Measurements from ENCODE around the gene ZSCAN16.
"Not testable (repeated sequence)": the region's sequence is repeated elsewhere in the genome, so short reads cannot be mapped to it uniquely, and the experiment has no call there.

The ZSCAN16 gene

GRCh38 chr6:28121876-28122275, 2.5 kb upstream of the ZSCAN16 start:
- Histone ChIP-seq H3K27ac (replicated peaks) (no peak overlapping the region), H3K4me3 (replicated peaks; ENCODE audit: insufficient read depth, low read length) (no peak overlapping the region), H3K27me3 (ENCODE audit: insufficient read depth, poor library complexity, severe bottlenecking) (no peaks in the 10 kb centered on the region)
- TF ChIP-seq POLR2AphosphoS5 (IDR thresholded peaks at IDR 0.05; ENCODE audit: low read depth), result no peak
- TF ChIP-seq SPI1 (IDR thresholded peaks at IDR 0.05; ENCODE audit: borderline replicate concordance, low read depth), result no peak
- TF ChIP-seq GABPA (IDR thresholded peaks at IDR 0.05; ENCODE audit: low read depth), result no peak
- TF ChIP-seq, protein P1, sequence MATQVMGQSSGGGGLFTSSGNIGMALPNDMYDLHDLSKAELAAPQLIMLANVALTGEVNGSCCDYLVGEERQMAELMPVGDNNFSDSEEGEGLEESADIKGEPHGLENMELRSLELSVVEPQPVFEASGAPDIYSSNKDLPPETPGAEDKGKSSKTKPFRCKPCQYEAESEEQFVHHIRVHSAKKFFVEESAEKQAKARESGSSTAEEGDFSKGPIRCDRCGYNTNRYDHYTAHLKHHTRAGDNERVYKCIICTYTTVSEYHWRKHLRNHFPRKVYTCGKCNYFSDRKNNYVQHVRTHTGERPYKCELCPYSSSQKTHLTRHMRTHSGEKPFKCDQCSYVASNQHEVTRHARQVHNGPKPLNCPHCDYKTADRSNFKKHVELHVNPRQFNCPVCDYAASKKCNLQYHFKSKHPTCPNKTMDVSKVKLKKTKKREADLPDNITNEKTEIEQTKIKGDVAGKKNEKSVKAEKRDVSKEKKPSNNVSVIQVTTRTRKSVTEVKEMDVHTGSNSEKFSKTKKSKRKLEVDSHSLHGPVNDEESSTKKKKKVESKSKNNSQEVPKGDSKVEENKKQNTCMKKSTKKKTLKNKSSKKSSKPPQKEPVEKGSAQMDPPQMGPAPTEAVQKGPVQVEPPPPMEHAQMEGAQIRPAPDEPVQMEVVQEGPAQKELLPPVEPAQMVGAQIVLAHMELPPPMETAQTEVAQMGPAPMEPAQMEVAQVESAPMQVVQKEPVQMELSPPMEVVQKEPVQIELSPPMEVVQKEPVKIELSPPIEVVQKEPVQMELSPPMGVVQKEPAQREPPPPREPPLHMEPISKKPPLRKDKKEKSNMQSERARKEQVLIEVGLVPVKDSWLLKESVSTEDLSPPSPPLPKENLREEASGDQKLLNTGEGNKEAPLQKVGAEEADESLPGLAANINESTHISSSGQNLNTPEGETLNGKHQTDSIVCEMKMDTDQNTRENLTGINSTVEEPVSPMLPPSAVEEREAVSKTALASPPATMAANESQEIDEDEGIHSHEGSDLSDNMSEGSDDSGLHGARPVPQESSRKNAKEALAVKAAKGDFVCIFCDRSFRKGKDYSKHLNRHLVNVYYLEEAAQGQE (IDR thresholded peaks at IDR 0.05; ENCODE audit: insufficient replicate concordance, low read depth), result no peak
- TF ChIP-seq CTCF (IDR thresholded peaks at IDR 0.05; ENCODE audit: insufficient read depth, low read length), result no peak
- DNase-seq (ENCODE audit: low read depth in 1 of 2, low spot score in 1 of 2), result no peak

GRCh38 chr6:28122283-28122682, 2.1 kb upstream of the ZSCAN16 start:
- H3K4me3 ChIP-seq (replicated peaks; ENCODE audit: insufficient read depth, low read length); H3K27ac ChIP-seq (replicated peaks); H3K27me3 ChIP-seq (ENCODE audit: insufficient read depth, poor library complexity, severe bottlenecking); DNase-seq (ENCODE audit: low read depth in 1 of 2, low spot score in 1 of 2): not testable (repeated sequence)

- no peaks in the 10 kb centered on the region for H3K27me3 ChIP-seq (ENCODE audit: insufficient read depth, poor library complexity, severe bottlenecking)
- TF ChIP-seq, protein P1 (IDR thresholded peaks at IDR 0.05; ENCODE audit: insufficient replicate concordance, low read depth), result no peak
- TF ChIP-seq POLR2AphosphoS5 (IDR thresholded peaks at IDR 0.05; ENCODE audit: low read depth) (no peak), CTCF (IDR thresholded peaks at IDR 0.05; ENCODE audit: insufficient read depth, low read length) (no peak)
- H3K4me3 ChIP-seq (replicated peaks; ENCODE audit: insufficient read depth, low read length), result peak overlapping the region; percentile 81
- H3K27ac ChIP-seq (replicated peaks), result peak overlapping the region; percentile 64
- no peak for DNase-seq (ENCODE audit: low read depth in 1 of 2, low spot score in 1 of 2)
Observed at GRCh38 chr6:28124971-28125353, 553 bp downstream of the ZSCAN16 start.

- Histone ChIP-seq H3K27ac (replicated peaks) (peak overlapping the region; percentile 64), H3K4me3 (replicated peaks; ENCODE audit: insufficient read depth, low read length) (no peak overlapping the region), H3K27me3 (ENCODE audit: insufficient read depth, poor library complexity, severe bottlenecking) (no peaks in the 10 kb centered on the region)
- TF ChIP-seq GABPA (IDR thresholded peaks at IDR 0.05; ENCODE audit: low read depth) (no peak), SPI1 (IDR thresholded peaks at IDR 0.05; ENCODE audit: borderline replicate concordance, low read depth) (no peak), POLR2AphosphoS5 (IDR thresholded peaks at IDR 0.05; ENCODE audit: low read depth) (no peak)
- TF ChIP-seq, protein P1 (IDR thresholded peaks at IDR 0.05; ENCODE audit: insufficient replicate concordance, low read depth), result no peak
- DNase-seq (ENCODE audit: low read depth in 1 of 2, low spot score in 1 of 2), result no peak
Observed at GRCh38 chr6:28125401-28125800, 992 bp downstream of the ZSCAN16 start.
